ENCODE measurements around the gene CLTC. TPM values are rescaled to one million over a fixed set of nuclear protein-coding genes. Genes with fewer than 3 reads are reported as not detected.
A peak's percentile ranks its signal among the peaks of the same experiment; 100 is the strongest.
"Not testable (repeated sequence)": the region's sequence is repeated elsewhere in the genome, so short reads cannot be mapped to it uniquely, and the experiment has no call there.

Gene CLTC
- total RNA-seq (2022): 187 and 212 TPM in 2 replicates
- Bru-seq, nascent RNA: percentile 95 among the genes with signal in this experiment
- percentile 98 among the genes with signal in this experiment for BruChase-seq, experiment 1, labeled RNA remaining after a 6-hour chase
- percentile 95 among the genes with signal in this experiment for BruChase-seq, experiment 2, labeled RNA remaining after a 2-hour chase
- long read RNA-seq, full-length matches to known transcripts: 60 of 88 reads
- long read RNA-seq, partial matches to known transcripts: 16 of 88 reads
- long read RNA-seq, other reads (novel, unspliced or antisense): 12 of 88 reads

DNA sequence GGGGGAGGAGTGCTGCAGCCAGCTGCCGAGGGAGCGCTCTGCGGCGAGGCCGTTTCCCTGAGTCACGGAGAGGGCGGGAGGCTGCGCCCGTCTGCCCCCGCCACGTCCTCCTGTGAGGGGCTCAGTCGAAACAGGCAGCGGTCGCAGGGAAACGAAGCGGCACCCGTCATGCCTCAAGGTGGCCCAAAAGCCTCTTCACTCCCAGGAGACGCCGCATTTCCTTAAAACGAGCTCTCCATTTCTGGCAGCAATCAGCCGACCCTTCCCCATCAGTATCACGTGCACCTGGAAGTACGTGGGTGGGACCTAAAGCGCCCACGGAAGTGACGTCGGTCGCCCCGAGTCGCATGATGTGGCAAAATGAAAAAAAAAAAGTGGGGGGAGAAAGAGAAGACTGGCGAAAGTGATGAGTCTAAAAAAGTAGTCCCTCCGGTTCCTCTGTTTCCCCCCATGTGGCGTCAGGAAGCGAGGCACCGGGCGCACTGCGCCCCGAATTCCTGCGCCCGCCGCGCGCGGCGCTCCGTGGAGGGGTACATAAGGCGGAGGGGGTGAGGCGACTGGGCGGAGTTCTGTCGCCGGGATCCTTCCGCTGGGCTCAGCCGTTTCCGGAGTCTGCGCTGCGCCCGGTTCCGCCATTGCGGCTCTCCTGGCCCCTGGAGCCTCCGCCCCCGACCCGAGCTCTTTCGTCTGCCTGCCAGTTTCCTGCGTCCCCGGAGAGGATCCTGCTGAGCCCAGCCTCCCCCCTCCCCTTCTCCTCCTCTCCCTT is at the start of gene CLTC:
Gene CLTC, plus strand, starts transcription at position 598 of the 766 bp plus-strand sequence. CDS start 237 bp downstream, outside the sequence.
- CTCF ChIA-PET: interaction anchor here (0.6 to 1.0 kb wide), 3 partner anchors 11 to 1113 kb away, joined by 3 to 5 read pairs (median 4); no protein-coding TSS in a partner anchor
- Mint-ChIP-seq H3K36me3 (ENCODE audit: insufficient read depth, unreplicated experiment) (peaks cover 52% of the 10 kb centered on the region), H3K4me3 (ENCODE audit: low read depth, unreplicated experiment) (peak within 1 kb of the TSS; percentile 91), H3K9me3 (ENCODE audit: low read depth, unreplicated experiment) (no peaks in the 10 kb centered on the region), H3K27me3 (ENCODE audit: unreplicated experiment) (no peaks in the 10 kb centered on the region), H3K27ac (ENCODE audit: unreplicated experiment) (peak within 1 kb of the TSS; percentile 98), H3K4me1 (ENCODE audit: low read depth, unreplicated experiment) (peaks cover 16% of the 10 kb centered on the region)
- TF ChIP-seq, protein P1, sequence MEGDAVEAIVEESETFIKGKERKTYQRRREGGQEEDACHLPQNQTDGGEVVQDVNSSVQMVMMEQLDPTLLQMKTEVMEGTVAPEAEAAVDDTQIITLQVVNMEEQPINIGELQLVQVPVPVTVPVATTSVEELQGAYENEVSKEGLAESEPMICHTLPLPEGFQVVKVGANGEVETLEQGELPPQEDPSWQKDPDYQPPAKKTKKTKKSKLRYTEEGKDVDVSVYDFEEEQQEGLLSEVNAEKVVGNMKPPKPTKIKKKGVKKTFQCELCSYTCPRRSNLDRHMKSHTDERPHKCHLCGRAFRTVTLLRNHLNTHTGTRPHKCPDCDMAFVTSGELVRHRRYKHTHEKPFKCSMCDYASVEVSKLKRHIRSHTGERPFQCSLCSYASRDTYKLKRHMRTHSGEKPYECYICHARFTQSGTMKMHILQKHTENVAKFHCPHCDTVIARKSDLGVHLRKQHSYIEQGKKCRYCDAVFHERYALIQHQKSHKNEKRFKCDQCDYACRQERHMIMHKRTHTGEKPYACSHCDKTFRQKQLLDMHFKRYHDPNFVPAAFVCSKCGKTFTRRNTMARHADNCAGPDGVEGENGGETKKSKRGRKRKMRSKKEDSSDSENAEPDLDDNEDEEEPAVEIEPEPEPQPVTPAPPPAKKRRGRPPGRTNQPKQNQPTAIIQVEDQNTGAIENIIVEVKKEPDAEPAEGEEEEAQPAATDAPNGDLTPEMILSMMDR (IDR thresholded peaks at IDR 0.05; ENCODE audit: unreplicated experiment): no peak
- intact Hi-C loops (cut with micrococcal nuclease; ENCODE audit: unreplicated experiment): loop anchor here (10.0 kb wide), 1 partner anchor 65 kb away; no protein-coding TSS in a partner anchor
- DNase-seq: peak; percentile 87
- no TSS peak for BruUV-seq (replicated peaks)

DNA sequence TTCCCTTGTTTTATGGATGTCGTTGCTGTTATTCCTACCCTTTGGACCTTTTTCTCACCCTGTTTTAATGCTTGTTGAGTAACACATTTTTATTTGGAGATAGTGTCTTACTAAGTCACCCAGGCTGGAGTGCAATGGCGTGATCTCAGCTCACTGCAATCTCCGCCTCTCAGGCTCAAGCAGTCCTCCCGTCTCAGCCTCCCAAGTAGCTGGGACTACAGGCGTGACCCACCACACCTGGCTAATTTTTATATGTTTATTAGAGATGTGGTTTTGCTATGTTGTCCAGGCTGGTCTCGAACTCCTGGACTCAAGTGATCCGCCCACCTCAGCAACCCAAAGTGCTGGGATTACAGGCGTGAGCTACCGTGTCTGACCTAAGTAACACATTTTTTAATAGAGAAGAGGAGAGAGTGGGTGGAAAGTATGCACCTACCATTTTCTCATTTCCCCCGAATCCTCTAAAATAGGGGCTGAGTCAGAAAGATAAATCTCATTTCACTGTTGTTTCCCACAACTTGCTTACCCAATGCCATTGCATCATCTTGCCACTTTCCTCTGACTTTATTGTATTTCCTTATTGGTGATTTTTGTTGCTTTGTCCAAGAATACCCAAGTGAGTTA is 47.3 kb upstream of the CLTC start:
- Mint-ChIP-seq H3K27me3 (ENCODE audit: unreplicated experiment) (no peaks in the 10 kb centered on the region), H3K9me3 (ENCODE audit: low read depth, unreplicated experiment) (no peaks in the 10 kb centered on the region), H3K27ac (ENCODE audit: unreplicated experiment) (no peak overlapping the region), H3K4me3 (ENCODE audit: low read depth, unreplicated experiment) (no peak overlapping the region), H3K4me1 (ENCODE audit: low read depth, unreplicated experiment) (no peaks in the 10 kb centered on the region), H3K36me3 (ENCODE audit: insufficient read depth, unreplicated experiment) (no peaks in the 10 kb centered on the region)
- CTCF ChIA-PET: no interaction called here
- TF ChIP-seq, protein P1 (IDR thresholded peaks at IDR 0.05; ENCODE audit: unreplicated experiment): no peak
- BruUV-seq (replicated peaks): no TSS peak
- no peak for DNase-seq
- intact Hi-C loops (cut with micrococcal nuclease; ENCODE audit: unreplicated experiment): no loop called here

DNA sequence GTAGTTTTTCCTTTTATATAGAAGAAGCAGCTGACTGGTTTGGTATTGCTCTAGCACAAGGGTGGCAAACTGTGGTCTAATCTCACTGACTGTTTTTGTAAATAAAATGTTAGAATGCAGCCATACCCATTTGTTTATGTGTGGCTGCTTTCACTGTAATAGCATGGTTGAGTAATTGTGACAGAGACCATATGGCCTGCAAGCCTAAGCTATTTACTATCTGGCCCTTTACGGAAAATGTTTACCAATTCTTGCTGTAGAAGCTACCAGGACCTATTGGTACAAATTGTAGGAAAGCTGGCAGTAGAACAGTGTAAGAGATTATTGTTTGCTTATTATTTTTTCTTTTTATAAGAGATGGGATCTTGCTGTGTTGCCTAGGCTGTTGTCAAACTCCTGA is 35.5 kb upstream of the CLTC start:
- intact Hi-C loops (cut with micrococcal nuclease; ENCODE audit: unreplicated experiment); H3K36me3 Mint-ChIP-seq (ENCODE audit: insufficient read depth, unreplicated experiment); DNase-seq; H3K4me3 Mint-ChIP-seq (ENCODE audit: low read depth, unreplicated experiment); H3K27me3 Mint-ChIP-seq (ENCODE audit: unreplicated experiment); CTCF ChIA-PET; H3K27ac Mint-ChIP-seq (ENCODE audit: unreplicated experiment); BruUV-seq (replicated peaks); H3K4me1 Mint-ChIP-seq (ENCODE audit: low read depth, unreplicated experiment); H3K9me3 Mint-ChIP-seq (ENCODE audit: low read depth, unreplicated experiment): not testable (repeated sequence)

DNA sequence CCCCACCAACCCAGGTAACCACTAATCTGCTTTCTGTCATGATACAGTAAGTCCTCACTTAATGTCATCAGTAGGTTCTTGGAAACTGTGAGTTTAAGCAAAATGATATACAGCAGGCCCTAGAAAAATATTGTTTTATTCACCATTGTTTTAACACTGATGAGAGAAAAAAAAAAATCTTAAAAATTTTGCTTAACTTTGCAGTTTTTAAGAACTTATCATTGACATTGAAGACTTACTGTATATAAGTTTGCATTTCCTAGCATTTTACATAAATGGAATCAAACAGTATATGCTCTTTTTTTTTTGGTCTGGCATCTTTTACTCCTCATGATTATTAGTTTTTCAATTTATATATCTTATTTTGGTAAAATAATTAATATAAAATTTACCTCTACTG is 19.5 kb upstream of the CLTC start:
- BruUV-seq (replicated peaks): no TSS peak
- H3K27ac Mint-ChIP-seq (ENCODE audit: unreplicated experiment): no peak overlapping the region
- intact Hi-C loops (cut with micrococcal nuclease; ENCODE audit: unreplicated experiment): no loop called here
- no peaks in the 10 kb centered on the region for H3K36me3 Mint-ChIP-seq (ENCODE audit: insufficient read depth, unreplicated experiment)
- no peaks in the 10 kb centered on the region for H3K27me3 Mint-ChIP-seq (ENCODE audit: unreplicated experiment)
- CTCF ChIA-PET: interaction anchor here (0.7 kb wide), 1 partner anchor 1578 kb away, joined by 4 read pairs; no protein-coding TSS in a partner anchor
- DNase-seq: no peak
- no peaks in the 10 kb centered on the region for H3K4me1 Mint-ChIP-seq (ENCODE audit: low read depth, unreplicated experiment)
- no peak overlapping the region for H3K4me3 Mint-ChIP-seq (ENCODE audit: low read depth, unreplicated experiment)
- no peaks in the 10 kb centered on the region for H3K9me3 Mint-ChIP-seq (ENCODE audit: low read depth, unreplicated experiment)
- TF ChIP-seq, protein P1 (IDR thresholded peaks at IDR 0.05; ENCODE audit: unreplicated experiment): no peak
